Anterior cingulate cortex (tissue), 58 donors: Measurements from ENCODE around the gene STXBP6.
A peak's percentile ranks its signal among the peaks of the same experiment; 100 is the strongest.
"Not testable (repeated sequence)": the region's sequence is repeated elsewhere in the genome, so short reads cannot be mapped to it uniquely, and the experiment has no call there.

Experiments
- DNase-seq, 58 donors: peaks; one replicate each; lab custom pipeline; 2025; lab: John Stamatoyannopoulos, UW

Gene STXBP6

DNA sequence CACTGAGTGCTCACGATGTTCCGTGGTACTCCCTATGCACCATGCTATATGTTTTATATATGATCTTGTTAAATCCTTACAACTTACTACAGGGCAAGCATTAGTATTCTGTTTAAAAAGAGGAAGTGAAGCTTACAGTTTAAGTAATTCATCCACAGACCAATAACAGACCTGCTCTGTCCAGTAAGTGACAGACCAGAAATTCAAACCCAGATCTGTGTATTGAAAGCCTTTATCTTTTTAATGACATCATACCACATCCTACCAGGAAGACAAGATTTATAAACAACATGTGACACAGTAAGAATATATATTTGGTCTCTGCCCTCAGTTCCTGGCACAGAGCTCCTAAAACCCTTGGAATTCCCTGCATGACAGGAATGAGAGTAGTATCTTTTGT, 206.5 kb downstream of the STXBP6 start:
- no peak for DNase-seq

DNA sequence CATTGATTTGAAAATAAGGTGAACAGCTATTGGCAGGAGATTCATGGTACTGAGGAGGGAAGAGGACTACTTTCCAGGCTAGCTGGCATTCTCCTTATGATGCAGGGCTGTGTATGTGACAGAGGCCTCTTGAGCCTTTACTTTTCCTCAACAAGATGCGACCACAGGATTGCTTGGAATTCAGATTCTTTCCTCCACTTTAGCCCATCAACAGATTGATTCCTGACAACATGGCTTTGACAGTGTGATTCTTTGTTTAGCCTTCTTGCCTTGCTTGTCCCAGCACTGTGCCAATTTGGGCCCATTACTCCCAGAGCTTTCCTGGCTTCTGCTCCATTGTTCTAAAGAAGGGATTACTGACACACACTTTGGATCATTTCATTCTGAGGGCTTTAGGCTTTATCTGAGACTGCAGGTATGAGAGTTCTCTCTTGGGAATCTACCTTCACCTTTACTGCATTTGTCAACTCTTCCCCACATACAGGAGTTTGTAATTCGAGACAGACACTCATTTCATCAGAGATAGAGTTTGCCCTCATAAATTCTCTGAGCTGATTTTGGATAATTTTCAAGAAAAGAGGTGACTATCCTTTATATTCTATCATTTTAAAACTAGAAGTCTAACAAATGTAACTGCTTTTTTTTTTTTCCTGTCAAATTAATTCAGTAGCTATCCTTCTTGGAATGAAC, 209.6 kb downstream of the STXBP6 start:
- DNase-seq: no peak

DNA sequence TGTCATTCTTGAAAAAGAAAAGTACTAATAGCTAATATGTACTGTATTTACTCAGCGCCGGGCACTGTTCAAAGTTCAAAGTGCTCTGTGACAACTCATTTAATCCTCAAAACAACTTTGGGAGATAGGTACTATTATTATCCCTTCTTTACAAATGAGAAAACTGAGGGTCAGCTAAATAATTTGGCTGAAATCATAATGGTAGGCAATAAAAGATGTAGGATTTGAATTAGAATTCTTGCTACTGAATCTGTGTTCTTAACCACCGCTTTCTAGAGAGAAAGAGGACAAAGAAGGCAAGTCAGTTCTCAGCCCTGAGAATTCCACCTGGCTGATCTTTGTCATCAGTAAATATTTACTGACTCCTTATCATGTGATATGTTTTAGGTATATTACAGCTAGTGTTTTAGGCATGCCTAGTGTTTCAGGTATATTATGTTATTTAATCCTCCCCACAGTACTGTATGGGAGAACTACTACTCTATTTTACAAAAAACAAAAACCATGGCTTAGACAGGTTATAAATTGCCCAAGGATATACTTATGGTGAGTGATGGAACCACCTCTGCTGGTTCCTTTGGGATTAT, 210.2 kb downstream of the STXBP6 start:
- DNase-seq: no peak

DNA sequence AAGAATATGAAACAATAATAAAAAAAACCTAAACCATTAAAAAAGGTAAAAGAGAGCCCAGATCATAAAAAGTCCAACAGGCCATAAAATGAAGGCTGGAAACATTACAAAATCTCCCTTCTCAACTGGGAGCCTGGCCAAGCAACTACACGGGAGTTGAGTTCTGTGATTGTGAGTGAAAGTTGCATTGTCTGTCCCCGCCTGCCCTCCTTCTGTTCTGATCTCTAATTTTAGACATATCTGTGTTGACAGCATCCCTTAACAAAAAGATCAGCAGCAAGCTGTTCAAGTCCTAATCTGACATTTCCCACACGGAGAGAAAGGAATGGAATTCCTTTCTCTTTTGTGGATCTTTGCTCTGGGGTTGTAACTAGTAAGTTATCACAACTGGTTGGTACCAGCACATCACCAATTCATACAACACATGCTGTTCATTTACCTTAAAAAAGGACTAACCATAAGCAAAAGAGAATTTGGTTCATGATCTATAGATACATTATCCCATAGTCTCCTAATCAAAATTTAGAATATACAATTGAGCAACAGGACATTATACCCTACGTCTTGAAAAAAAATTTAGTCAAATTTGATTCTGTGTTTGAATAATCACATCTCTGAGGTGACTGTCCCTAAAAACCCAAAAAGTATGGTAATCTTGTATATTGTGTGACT, 210.9 kb downstream of the STXBP6 start:
- DNase-seq: peak in 3 of 58 donors; percentile 5 to 22 (median 6)

DNA sequence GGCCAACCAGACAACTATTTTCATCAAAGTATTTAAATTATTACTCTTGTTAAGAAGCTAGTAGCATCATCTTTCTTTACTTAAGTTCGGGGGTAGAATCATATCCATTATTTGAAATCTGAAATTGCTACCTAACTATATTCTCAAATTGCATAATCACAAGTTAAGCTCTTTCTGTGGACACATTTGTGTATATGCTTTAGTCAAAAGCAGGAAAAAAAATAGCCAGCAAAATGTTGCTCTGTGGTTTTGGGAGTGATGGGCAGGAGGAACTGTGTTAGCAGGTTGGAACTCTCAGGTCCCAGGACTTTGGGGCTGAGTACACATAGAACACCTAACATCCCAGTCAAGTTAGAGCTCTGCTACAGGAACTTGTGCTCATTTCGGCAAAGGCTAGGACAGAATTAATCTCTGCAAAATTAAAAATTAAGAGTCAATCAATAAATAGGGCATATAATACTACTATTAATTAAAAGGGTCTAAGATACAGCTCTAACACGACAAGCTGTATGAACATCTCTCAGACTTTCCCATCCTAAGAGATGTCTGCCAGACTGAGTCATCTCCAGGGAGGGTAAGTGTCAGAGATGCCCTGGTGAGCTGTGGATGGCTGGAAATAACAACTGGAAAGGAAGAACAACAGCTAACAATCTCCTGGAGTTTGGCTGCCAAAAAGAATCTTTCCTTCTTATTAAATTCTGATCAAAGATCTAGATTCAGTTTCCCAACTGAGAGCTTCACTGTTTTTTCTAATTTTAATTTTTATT, 212.5 kb downstream of the STXBP6 start:
- DNase-seq: no peak

DNA sequence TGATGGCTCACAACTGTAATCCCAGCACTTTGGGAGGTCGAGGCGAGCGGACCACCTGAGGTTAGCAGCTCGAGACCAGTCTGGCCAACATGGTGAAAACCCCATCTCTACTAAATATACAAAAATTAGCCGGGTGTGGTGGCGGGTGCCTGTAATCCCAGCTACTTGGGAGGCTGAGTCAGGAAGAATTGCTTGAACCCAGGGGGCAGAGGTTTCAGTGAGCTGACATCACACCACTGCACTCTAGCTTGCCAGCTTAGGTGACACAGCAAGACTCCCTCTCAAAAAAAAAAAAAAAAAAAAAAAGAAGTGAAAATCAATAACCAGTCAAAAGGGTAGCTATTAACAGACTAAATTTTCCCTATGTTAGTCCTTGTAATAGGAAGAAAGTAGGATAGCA, 213.6 kb downstream of the STXBP6 start:
- not testable (repeated sequence) for DNase-seq

DNA sequence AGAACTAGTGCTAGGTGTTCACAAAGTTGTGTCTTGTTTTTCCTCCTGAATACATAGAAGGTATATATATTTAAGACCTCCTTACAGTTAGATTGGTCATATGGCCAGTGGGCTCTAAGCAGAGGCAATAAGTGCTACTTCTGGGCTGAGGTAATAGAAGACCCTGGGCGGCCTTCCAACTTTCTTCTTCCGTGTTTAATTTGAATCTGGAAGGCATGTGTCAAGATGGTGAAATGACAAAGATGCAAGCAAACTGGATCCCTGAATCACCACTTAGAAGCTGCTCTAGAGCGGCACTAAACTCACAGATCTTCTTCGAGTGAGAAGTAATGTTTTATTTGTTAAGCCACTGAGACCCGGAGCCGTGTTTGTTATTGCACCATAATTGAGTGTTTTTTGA, 215.0 kb downstream of the STXBP6 start:
- no peak for DNase-seq

DNA sequence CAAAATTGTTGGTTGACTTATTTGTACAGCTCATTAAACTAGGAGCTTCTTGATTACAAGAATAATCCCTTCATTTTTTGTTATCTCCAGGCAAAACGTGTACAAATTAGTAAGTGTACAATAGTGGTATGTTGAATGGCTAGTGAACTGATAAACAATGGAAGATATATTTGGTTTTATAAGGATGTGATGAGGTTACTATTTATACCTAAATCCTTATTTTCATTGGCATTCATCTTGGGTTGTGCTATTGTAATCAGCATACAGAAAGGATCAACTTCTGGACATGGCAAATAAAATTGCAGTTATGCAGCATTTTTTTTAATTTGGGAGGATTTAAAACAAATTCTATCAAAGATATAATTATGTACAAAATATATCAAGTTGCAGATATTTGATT, 216.6 kb downstream of the STXBP6 start:
- no peak for DNase-seq

DNA sequence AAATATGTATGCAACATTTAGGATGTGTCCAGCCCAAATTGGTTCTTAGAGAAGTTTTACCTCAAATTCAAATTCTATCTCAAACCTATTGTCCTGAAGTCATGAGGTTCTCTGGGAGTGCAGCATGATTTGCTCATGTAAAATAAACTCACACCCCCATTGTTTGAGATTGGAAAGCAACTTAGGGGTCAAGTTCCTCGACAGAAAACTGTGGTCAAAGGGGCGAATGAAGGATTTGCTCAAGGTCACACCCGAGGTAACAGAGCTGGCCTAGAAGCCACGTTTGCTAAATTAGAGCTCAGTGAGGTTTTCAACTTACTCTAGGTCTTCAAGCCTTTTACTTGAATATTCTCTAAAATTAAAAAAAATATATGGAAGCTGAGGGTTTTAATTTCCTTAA, 218.3 kb downstream of the STXBP6 start:
- no peak for DNase-seq

DNA sequence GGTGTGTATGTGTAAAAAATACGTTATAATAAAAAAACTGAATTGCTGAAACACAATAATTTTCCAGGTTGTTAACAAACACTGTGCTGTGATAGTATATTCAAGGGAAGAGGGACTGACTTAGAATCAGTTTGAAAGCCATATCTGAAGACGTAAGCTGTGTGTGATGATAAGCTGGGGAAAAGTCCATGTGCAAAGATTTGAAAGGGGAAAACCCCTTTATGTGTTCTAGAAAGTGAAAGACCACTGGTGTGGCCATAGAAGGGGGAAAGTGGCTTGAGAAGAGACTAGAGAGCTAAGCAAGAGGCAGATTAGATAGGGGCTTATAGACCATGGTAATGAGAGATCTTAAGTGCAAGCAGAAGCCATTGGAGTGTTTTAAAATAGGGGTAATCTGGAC, 220.1 kb downstream of the STXBP6 start:
- no peak for DNase-seq

DNA sequence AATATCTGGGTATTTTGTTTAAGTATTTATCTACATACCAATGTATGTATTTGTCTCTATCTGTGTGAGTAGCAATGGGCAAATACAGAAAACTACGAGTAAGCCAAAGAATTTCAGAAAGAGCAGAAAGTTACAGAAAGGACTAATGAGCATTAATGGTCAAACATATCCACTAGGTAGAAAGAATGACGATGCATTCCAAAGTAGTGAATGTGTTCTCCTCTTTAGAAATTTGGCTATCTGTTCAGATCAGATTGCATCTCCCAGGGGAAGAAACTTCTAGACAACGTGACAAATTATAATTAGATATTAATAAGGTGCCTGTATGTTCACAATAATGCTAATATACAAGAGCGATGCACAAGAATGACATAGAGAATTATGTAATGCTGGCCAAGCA, 221.5 kb downstream of the STXBP6 start:
- DNase-seq: no peak

DNA sequence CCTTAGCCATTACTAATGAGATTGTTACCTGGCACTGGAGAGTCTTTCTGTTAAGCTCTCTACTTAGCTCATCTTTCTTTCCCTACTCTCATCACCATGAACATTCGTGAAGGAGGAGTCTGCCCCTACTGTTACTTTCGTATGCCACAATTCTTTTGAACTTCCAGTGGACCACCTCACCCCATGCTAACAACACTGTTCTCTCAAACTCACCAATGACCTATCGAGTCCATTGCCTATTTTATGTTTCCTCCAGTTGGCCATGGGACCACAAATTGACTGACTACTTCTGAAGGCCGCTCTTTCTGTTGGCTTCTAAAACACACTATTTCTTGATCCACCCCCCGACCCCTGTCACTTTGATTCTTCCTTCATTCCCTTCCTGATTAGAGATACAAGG, 223.6 kb downstream of the STXBP6 start:
- DNase-seq: no peak

DNA sequence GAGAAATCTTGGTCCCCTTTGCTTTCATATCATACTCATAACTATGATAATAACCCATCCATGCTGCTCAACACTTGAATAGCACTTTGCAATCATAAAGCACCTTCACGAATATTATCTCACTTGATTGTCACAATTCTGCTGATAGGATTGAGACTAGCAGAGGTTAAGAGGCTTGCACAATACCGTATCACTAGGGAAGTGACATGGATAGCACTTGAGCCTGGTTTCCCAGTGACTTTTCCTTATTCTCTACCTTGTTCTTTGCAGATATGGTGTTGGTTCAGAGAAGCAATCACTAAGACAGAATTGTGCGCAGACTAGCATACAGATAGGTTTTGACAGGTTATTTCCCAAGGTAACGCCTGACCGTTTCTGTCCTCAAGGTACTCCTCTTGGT, 229.3 kb downstream of the STXBP6 start:
- DNase-seq: no peak

DNA sequence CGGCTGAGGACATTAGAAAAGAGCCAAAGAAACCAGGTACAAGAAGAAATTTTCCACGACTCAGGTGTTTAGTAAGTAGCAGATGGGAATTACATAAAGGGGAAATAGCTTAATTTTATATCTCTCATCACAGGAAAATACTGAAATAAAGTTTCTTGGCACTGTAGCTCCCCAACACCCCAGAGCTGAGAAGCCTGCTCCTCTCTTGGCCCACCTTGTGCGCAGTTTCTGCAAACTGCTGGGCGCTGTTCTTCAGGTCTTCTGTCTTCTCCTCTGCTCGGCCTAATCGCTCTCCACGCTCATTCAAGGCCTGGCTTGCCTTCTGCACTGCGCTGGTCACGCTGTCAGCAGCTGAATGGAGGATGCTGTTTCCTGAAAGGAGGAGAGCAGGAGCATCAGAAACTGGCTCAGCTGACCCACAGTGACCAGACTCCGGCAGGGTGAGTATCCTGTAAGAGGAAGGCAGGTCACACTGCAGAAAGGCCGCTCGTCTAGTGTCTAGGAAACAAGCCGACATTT, 231.1 kb downstream of the STXBP6 start:
- DNase-seq: no peak

DNA sequence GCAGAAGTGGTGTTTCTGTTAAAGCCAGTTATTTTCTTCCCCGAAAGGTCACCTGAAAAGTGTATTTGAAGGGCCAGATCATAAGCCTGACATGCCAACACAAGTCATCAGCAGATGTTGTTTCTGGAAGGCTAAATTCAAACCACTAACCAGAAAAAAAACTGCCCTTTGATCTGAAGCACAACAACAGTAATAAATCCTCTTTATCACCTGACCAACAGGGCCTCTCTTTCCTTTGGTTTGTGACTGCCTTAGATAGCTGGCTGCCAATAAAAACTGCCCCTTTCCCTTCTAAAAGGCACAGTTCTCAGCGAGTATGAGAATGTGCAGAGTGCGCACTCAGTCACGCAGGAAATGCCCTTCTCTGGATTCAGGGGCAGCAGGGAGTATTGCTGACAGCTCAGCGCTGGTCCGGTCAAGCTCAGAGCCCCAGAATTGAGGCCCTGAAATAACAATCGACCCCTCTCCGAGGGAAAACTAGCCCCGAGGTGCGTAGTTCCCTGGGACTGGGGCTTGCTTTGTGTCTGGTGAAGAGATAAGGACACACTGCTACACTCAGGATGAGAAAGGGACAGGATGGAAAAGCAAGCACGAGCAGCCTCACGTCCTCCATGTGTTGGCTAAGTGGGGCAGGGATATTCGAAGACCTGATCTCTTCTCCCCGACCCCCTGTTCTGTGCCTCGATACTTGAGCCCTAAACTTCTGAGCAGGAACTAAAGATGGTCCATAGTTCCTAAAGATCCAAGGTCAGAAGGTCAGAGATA, 231.7 kb downstream of the STXBP6 start:
- no peak for DNase-seq

DNA sequence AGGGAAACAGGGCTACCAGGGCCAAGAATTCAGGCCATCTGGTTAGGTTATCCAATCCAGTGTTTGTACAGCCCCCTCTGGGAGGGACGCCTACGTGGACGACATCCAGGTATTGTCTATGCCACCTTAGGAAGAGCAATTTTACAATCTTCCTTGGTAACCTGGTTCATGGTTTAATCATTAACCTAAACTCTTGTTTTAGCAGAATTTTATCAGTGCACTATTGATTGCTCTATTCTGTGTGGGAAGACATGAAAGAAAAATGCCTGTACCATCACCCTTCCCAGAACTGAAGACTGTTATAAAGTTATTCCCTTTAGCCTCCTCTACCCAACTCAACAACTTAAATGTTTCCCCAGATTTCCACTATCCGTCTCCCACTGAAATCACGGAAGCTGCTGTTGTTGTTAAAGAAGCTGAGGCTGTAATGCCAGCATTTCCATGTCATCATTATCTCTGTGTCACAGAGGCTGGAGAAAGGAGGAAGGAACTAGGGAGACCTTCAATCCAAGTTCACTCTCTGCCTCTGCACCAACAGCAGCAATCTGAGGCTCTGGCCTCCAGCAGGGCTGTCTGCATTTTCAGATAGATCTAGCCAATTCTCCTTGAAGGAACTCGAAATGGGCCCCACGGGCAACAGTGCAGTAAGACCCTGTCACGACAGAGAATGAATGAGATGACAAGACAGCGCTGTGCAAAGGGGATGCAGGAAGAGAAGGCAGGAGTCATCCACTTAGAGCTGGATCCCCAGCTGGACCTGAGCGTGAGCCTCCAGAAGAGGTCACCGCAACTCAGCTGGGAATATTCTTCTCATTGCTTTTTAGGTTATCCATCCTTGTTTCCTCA, 232.5 kb downstream of the STXBP6 start:
- peak in 8 of 58 donors; percentile 6 to 21 (median 13) for DNase-seq

DNA sequence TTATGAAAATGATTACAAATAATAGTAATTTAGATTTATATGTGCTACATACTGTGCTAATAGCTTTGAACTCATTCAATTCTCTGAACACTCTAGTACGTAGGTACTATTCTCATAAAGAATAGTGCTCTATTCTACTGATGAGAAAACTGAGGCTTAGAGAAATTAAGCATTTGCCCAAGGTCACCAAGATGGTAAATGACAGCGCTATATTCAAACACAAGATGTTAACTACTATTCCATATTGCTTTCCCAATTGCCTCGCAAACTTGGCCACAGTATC, 233.1 kb downstream of the STXBP6 start:
- no peak for DNase-seq

DNA sequence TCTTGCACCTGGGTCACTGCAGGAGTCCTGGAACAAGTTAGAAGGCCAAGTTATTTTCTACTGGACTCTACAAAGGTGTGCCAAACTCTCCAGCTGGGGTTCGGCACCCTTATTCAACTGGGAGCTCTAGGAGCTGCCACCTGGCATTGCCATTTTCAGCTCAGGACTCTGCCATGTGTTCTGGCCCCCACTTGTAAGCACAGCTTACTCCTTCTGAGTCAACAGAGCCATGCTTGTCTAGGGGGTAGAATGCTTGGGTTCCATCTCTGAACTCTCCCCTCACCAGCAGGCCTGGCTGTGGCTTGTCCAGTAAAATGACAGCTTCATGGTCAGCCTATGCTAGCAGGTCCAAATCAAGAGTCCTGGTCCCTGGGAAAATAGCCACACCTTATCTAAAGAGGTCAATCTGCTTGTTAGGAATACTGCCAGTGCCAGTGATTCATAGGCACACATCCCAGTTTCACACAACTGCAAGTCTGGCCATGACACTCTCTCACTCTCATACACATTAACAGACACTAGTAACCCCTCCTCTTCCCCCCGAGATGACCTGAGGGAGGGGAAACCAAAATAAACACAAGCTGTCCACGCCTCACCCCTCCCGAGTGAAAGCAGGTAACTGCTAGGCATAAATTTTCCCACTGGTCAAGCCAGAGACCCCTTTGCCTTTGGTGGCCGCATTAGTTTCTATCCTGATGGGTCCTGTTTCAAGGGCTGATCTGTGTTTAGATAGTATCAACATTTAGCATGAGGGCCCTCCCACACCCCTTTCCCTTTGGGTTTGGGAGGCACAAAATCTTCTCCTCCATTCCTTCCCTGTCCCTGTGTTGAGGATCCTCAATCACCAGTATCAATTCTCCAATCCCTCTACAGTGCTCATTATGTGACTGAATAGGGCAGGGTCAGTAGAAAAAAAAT, 233.7 kb downstream of the STXBP6 start:
- DNase-seq: no peak

DNA sequence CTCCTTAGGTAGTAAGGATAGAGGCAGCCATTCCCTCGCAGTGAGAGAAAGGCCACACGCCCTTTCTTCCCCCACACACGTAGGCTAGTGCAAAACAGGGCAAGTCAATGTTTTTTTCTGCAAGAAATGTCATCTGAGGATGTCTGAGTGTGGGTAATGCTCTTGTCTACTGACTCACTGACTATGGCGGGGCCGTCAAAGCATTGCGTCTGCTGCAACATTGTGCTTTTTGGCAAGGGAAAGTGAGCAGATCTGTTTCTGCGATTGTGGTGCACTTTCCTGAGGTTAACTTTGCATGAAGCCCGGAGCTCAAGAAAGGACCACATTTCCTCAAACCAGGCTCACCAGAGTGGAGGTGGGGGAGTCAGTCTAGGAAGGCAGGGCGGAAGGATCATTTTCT, 234.4 kb downstream of the STXBP6 start:
- DNase-seq: no peak
